ENCODE results near the gene AAGAB.
"Not testable (repeated sequence)": the region's sequence is repeated elsewhere in the genome, so short reads cannot be mapped to it uniquely, and the experiment has no call there.

Gene AAGAB

GRCh38 chr15:67157521-67158252, 96.8 kb downstream of the AAGAB start:
- no peak for DNase-seq (ENCODE audit: low spot score)
- H3K4me3 ChIP-seq = no peak overlapping the region
- TF ChIP-seq CTCF (IDR thresholded peaks at IDR 0.05) = no peak
- H3K27ac ChIP-seq = peak overlapping the region in 1 of 2 donors; percentile 36

GRCh38 chr15:67156834-67157233, 97.6 kb downstream of the AAGAB start:
- H3K27ac ChIP-seq = no peak overlapping the region
- no peak overlapping the region for H3K4me3 ChIP-seq
- TF ChIP-seq CTCF (IDR thresholded peaks at IDR 0.05) = no peak
- no peak for DNase-seq (ENCODE audit: low spot score)

- TF ChIP-seq CTCF (IDR thresholded peaks at IDR 0.05) = no peak
- Histone ChIP-seq H3K4me3 (no peak overlapping the region), H3K27ac (no peak overlapping the region)
- no peak for DNase-seq (ENCODE audit: low spot score)
Observed at GRCh38 chr15:67156426-67156825, 98.0 kb downstream of the AAGAB start.

- H3K27ac ChIP-seq = peak overlapping the region; percentile 14 to 66
- DNase-seq (ENCODE audit: low spot score) = no peak
- H3K4me3 ChIP-seq = no peak overlapping the region
- TF ChIP-seq CTCF (IDR thresholded peaks at IDR 0.05) = no peak
Observed at GRCh38 chr15:67154249-67154648, 100.2 kb downstream of the AAGAB start.

- H3K4me3 ChIP-seq; DNase-seq (ENCODE audit: low spot score): not testable (repeated sequence)
- peak overlapping the region in 1 of 2 donors; percentile 66 for H3K27ac ChIP-seq
Observed at GRCh38 chr15:67153044-67153443, 101.4 kb downstream of the AAGAB start.

GRCh38 chr15:67152429-67152828, 102.0 kb downstream of the AAGAB start:
- Histone ChIP-seq H3K4me3 (no peak overlapping the region), H3K27ac (peak overlapping the region in 1 of 2 donors; percentile 49)
- DNase-seq (ENCODE audit: low spot score) = no peak
- no peak for TF ChIP-seq CTCF (IDR thresholded peaks at IDR 0.05)

All from coronary artery (tissue), 2 donors.